HepG2 (cell line): Measurements from ENCODE around the gene ZSCAN2. TPM values are rescaled to one million over a fixed set of nuclear protein-coding genes. Genes with fewer than 3 reads are reported as not detected.
A peak's percentile ranks its signal among the peaks of the same experiment; 100 is the strongest.

Experiments used
- ATF7-NPFF ChIP-seq: sonication (generic); formaldehyde crosslinking; IDR thresholded peaks from 2 replicates; pipeline ENCODE4 v1.8.1; 2023; ENCODE audit warnings: mild to moderate bottlenecking, low read depth, missing genetic modification reagents, moderate library complexity
- CC2D1A ChIP-seq: sonication (generic); formaldehyde crosslinking; IDR thresholded peaks from 2 replicates; pipeline ENCODE4 v1.8.1; 2023; ENCODE audit warnings: mild to moderate bottlenecking, missing genetic modification reagents
- FOXM1 ChIP-seq: sonication (generic); formaldehyde crosslinking; IDR thresholded peaks from 2 replicates; pipeline ENCODE4 v1.5.0; 2020; ENCODE audit warnings: missing genetic modification reagents
- GMEB1 ChIP-seq: sonication (generic); formaldehyde crosslinking; IDR thresholded peaks from 2 replicates; pipeline ENCODE4 v1.5.1; 2020; ENCODE audit warnings: missing genetic modification reagents, mild to moderate bottlenecking, borderline replicate concordance
- HNF1B ChIP-seq: sonication (generic); formaldehyde crosslinking; IDR thresholded peaks from 2 replicates; pipeline ENCODE4 v1.5.1; 2020; ENCODE audit warnings: mild to moderate bottlenecking, moderate library complexity, missing genetic modification reagents
- IKZF5 ChIP-seq: IDR thresholded peaks from 2 replicates; pipeline ENCODE4 v1.6.1; 2018; ENCODE audit warnings: missing genetic modification reagents, mild to moderate bottlenecking, missing compliant biosample characterization
- RNF219 ChIP-seq: sonication (generic); formaldehyde crosslinking; IDR thresholded peaks from 2 replicates; pipeline ENCODE4 v1.5.0; 2020; ENCODE audit warnings: mild to moderate bottlenecking, missing genetic modification reagents
- SOX5 ChIP-seq: IDR thresholded peaks from 2 replicates; pipeline ENCODE4 v1.6.1; 2016; ENCODE audit warnings: borderline replicate concordance
- TEAD3 ChIP-seq: optimal IDR thresholded peaks from 2 replicates; pipeline ENCODE3; 2016; ENCODE audit warnings: borderline replicate concordance
- ZBTB3 ChIP-seq: sonication (generic); formaldehyde crosslinking; IDR thresholded peaks from 2 replicates; pipeline ENCODE4 v1.4.0; 2020; ENCODE audit warnings: low read depth, mild to moderate bottlenecking, moderate library complexity, missing genetic modification reagents, borderline replicate concordance
- ZNF138 ChIP-seq: sonication (generic); formaldehyde crosslinking; IDR thresholded peaks from 2 replicates; pipeline ENCODE4 v1.5.0; 2020; ENCODE audit warnings: mild to moderate bottlenecking, low read depth, missing genetic modification reagents
- ZNF616 ChIP-seq: sonication (generic); formaldehyde crosslinking; IDR thresholded peaks from 2 replicates; pipeline ENCODE4 v1.5.0; 2020; ENCODE audit warnings: low read depth, mild to moderate bottlenecking, missing genetic modification reagents
- ZNF749 ChIP-seq: sonication (generic); formaldehyde crosslinking; IDR thresholded peaks from 2 replicates; pipeline ENCODE4 v1.8.0; 2022; ENCODE audit warnings: mild to moderate bottlenecking, missing genetic modification reagents, moderate library complexity, borderline replicate concordance
- ZNF788 ChIP-seq: sonication (generic); formaldehyde crosslinking; IDR thresholded peaks from 2 replicates; pipeline ENCODE4 v1.5.0; 2020; ENCODE audit warnings: mild to moderate bottlenecking, missing genetic modification reagents, borderline replicate concordance
- polyA plus RNA-seq, 8 experiments: library from polyadenylated mRNA; depleted of rRNA in 3 of 8; stranded (reverse) in 7 of 8; unstranded in 1 of 8; fragments of >200 nt; fragmentation: Illumina TruSeq in 4 of 8; extraction: Trizol in 4 of 8; gene quantifications; 2 replicates each; pipeline versions ENCODE4 v1.2.1 to v1.2.3, GENCODE V29; 2011 to 2016; ENCODE audit warnings: low read depth in 4 of 8, missing spikeins in 1 of 8, mixed read lengths in 1 of 8; ENCODE audit not compliant: insufficient read depth in 1 of 8
- total RNA-seq, 5 experiments: library from RNA; depleted of rRNA; stranded (reverse); fragments of >200 nt; fragmentation: Illumina TruSeq; extraction: Trizol; gene quantifications; 2 replicates each; pipeline ENCODE4 v1.2.3, GENCODE V29; 2016; ENCODE audit warnings: low read depth in 1 of 5
- TF ChIP-seq, protein P1 (sequence below): sonication (generic); formaldehyde crosslinking; IDR thresholded peaks from 2 replicates; pipeline ENCODE4 v1.8.0; 2022; ENCODE audit warnings: missing genetic modification reagents, mild to moderate bottlenecking, moderate library complexity, borderline replicate concordance
- TF ChIP-seq, protein P2 (sequence below): sonication (generic); IDR thresholded peaks from 2 replicates; pipeline ENCODE4 v1.6.1; 2016; ENCODE audit warnings: low read depth, borderline replicate concordance

ZSCAN2 gene
- total and polyA plus RNA-seq, 2 of the 13 experiments (the other 11 are each of a cell fraction or from before 2014, with no cell fraction given) = 11.4 to 21.5 TPM

- TF ChIP-seq, protein P1, sequence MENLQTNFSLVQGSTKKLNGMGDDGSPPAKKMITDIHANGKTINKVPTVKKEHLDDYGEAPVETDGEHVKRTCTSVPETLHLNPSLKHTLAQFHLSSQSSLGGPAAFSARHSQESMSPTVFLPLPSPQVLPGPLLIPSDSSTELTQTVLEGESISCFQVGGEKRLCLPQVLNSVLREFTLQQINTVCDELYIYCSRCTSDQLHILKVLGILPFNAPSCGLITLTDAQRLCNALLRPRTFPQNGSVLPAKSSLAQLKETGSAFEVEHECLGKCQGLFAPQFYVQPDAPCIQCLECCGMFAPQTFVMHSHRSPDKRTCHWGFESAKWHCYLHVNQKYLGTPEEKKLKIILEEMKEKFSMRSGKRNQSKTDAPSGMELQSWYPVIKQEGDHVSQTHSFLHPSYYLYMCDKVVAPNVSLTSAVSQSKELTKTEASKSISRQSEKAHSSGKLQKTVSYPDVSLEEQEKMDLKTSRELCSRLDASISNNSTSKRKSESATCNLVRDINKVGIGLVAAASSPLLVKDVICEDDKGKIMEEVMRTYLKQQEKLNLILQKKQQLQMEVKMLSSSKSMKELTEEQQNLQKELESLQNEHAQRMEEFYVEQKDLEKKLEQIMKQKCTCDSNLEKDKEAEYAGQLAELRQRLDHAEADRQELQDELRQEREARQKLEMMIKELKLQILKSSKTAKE (CRISPR knock-in tag) = no peak
- TF ChIP-seq SOX5 (CRISPR knock-in tag) (peak; percentile 53; the same call in 1 of the 2 replicates), ZNF788 (CRISPR knock-in tag) (peak; percentile 49; the same call in 1 of the 2 replicates), RNF219 (no peak), TEAD3 (peak; percentile 62), GMEB1 (CRISPR knock-in tag) (peak; percentile 71), ATF7-NPFF (CRISPR knock-in tag) (peak; percentile 85), IKZF5 (peak; percentile 78; the same call in 1 of the 2 replicates), ZNF138 (0 out of 2 replicates have a peak, but pooled peaks have one; percentile 50), HNF1B (CRISPR knock-in tag) (peak; percentile 71), ZNF749 (CRISPR knock-in tag) (peak; percentile 73; the same call in 1 of the 2 replicates), FOXM1 (no peak), CC2D1A (CRISPR knock-in tag) (0 out of 2 replicates have a peak, but pooled peaks have one; percentile 76), ZBTB3 (CRISPR knock-in tag) (no peak), ZNF616 (CRISPR knock-in tag) (no peak)
- TF ChIP-seq, protein P2, sequence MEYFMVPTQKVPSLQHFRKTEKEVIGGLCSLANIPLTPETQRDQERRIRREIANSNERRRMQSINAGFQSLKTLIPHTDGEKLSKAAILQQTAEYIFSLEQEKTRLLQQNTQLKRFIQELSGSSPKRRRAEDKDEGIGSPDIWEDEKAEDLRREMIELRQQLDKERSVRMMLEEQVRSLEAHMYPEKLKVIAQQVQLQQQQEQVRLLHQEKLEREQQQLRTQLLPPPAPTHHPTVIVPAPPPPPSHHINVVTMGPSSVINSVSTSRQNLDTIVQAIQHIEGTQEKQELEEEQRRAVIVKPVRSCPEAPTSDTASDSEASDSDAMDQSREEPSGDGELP = no peak
These were observed 53.3 kb downstream of the ZSCAN2 start, which contains the start of gene WDR73 (continued) for GRCh38 chr15:84653910-84654688.
